ENCODE measurements around the gene ODAD3.
"Not testable (repeated sequence)": the region's sequence is repeated elsewhere in the genome, so short reads cannot be mapped to it uniquely, and the experiment has no call there.

Gene ODAD3

GRCh38 chr19:11478167-11479089 is 43.5 kb upstream of the ODAD3 start:
- H3K27ac ChIP-seq (ENCODE audit: low read length): no peak overlapping the region
- DNase-seq (ENCODE audit: low read depth, low spot score): no peak
- WGBS (ENCODE audit: insufficient coverage, insufficient read length): no CpG with 5 or more reads among the region's 19 CpGs
- H3K4me3 ChIP-seq (ENCODE audit: low read length): no peak overlapping the region
- no peaks in the 10 kb centered on the region for H3K9me3 ChIP-seq (ENCODE audit: control insufficient read depth, insufficient read depth, low read length)
- peaks cover 6% of the 10 kb centered on the region; the same call in 1 of the 2 replicates for H3K4me1 ChIP-seq (ENCODE audit: control insufficient read depth, insufficient read depth, low read length)
- H3K27me3 ChIP-seq (ENCODE audit: control insufficient read depth, insufficient read depth, low read length): peaks cover 6% of the 10 kb centered on the region; the same call in 1 of the 2 replicates
- no peaks in the 10 kb centered on the region for H3K36me3 ChIP-seq (ENCODE audit: control insufficient read depth, insufficient read depth, low read length)

GRCh38 chr19:11475861-11476260 is 40.9 kb upstream of the ODAD3 start:
- Histone ChIP-seq H3K4me3 (ENCODE audit: low read length) (no peak overlapping the region), H3K4me1 (ENCODE audit: control insufficient read depth, insufficient read depth, low read length) (0 out of 2 replicates have a peak, but pooled peaks cover 3% of the 10 kb centered on the region), H3K27me3 (ENCODE audit: control insufficient read depth, insufficient read depth, low read length) (no peaks in the 10 kb centered on the region; the same call in 1 of the 2 replicates), H3K27ac (ENCODE audit: low read length) (no peak overlapping the region), H3K9me3 (ENCODE audit: control insufficient read depth, insufficient read depth, low read length) (no peaks in the 10 kb centered on the region), H3K36me3 (ENCODE audit: control insufficient read depth, insufficient read depth, low read length) (no peaks in the 10 kb centered on the region)
- WGBS (ENCODE audit: insufficient coverage, insufficient read length): no CpG with 5 or more reads among the region's 8 CpGs
- no peak for DNase-seq (ENCODE audit: low read depth, low spot score)

- H3K4me3 ChIP-seq (ENCODE audit: low read length); H3K9me3 ChIP-seq (ENCODE audit: control insufficient read depth, insufficient read depth, low read length); DNase-seq (ENCODE audit: low read depth, low spot score); H3K27ac ChIP-seq (ENCODE audit: low read length); H3K27me3 ChIP-seq (ENCODE audit: control insufficient read depth, insufficient read depth, low read length); H3K36me3 ChIP-seq (ENCODE audit: control insufficient read depth, insufficient read depth, low read length); H3K4me1 ChIP-seq (ENCODE audit: control insufficient read depth, insufficient read depth, low read length): not testable (repeated sequence)
- WGBS (ENCODE audit: insufficient coverage, insufficient read length): no CpG with 5 or more reads among the region's 3 CpGs
Observed at GRCh38 chr19:11475343-11475742, 40.4 kb upstream of the ODAD3 start.

GRCh38 chr19:11473725-11474124 is 38.8 kb upstream of the ODAD3 start:
- H3K9me3 ChIP-seq (ENCODE audit: control insufficient read depth, insufficient read depth, low read length): no peaks in the 10 kb centered on the region
- H3K36me3 ChIP-seq (ENCODE audit: control insufficient read depth, insufficient read depth, low read length): no peaks in the 10 kb centered on the region
- WGBS (ENCODE audit: insufficient coverage, insufficient read length): no CpG with 5 or more reads among the region's 4 CpGs

GRCh38 chr19:11468266-11468845 is 33.4 kb upstream of the ODAD3 start:
- not testable (repeated sequence) for H3K27me3 ChIP-seq (ENCODE audit: control insufficient read depth, insufficient read depth, low read length); DNase-seq (ENCODE audit: low read depth, low spot score); H3K27ac ChIP-seq (ENCODE audit: low read length); H3K36me3 ChIP-seq (ENCODE audit: control insufficient read depth, insufficient read depth, low read length); H3K4me3 ChIP-seq (ENCODE audit: low read length); H3K9me3 ChIP-seq (ENCODE audit: control insufficient read depth, insufficient read depth, low read length)
- peaks cover 11% of the 10 kb centered on the region for H3K4me1 ChIP-seq (ENCODE audit: control insufficient read depth, insufficient read depth, low read length)
- WGBS (ENCODE audit: insufficient coverage, insufficient read length): no CpG with 5 or more reads among the region's 8 CpGs

More at GRCh38 chr19:11473725-11474124, 38.8 kb upstream of the ODAD3 start:
- Histone ChIP-seq H3K4me3 (ENCODE audit: low read length) (no peak overlapping the region), H3K4me1 (ENCODE audit: control insufficient read depth, insufficient read depth, low read length) (no peaks in the 10 kb centered on the region), H3K27me3 (ENCODE audit: control insufficient read depth, insufficient read depth, low read length) (no peaks in the 10 kb centered on the region), H3K27ac (ENCODE audit: low read length) (no peak overlapping the region)
- DNase-seq (ENCODE audit: low read depth, low spot score): no peak

- WGBS (ENCODE audit: insufficient coverage, insufficient read length): no CpG with 5 or more reads among the region's 8 CpGs
- no peak overlapping the region for H3K27ac ChIP-seq (ENCODE audit: low read length)
Observed at GRCh38 chr19:11465600-11465999, 30.7 kb upstream of the ODAD3 start.

GRCh38 chr19:11464333-11465265 is 29.7 kb upstream of the ODAD3 start:
- Histone ChIP-seq H3K4me1 (ENCODE audit: control insufficient read depth, insufficient read depth, low read length) (peaks cover 11% of the 10 kb centered on the region), H3K36me3 (ENCODE audit: control insufficient read depth, insufficient read depth, low read length) (no peaks in the 10 kb centered on the region), H3K9me3 (ENCODE audit: control insufficient read depth, insufficient read depth, low read length) (no peaks in the 10 kb centered on the region), H3K4me3 (ENCODE audit: low read length) (no peak overlapping the region), H3K27me3 (ENCODE audit: control insufficient read depth, insufficient read depth, low read length) (no peaks in the 10 kb centered on the region), H3K27ac (ENCODE audit: low read length) (no peak overlapping the region)
- DNase-seq (ENCODE audit: low read depth, low spot score): no peak
- WGBS (ENCODE audit: insufficient coverage, insufficient read length): 100% methylated on average over 5 of the region's 11 CpGs

More at GRCh38 chr19:11465600-11465999, 30.7 kb upstream of the ODAD3 start:
- peaks cover 11% of the 10 kb centered on the region for H3K4me1 ChIP-seq (ENCODE audit: control insufficient read depth, insufficient read depth, low read length)
- H3K9me3 ChIP-seq (ENCODE audit: control insufficient read depth, insufficient read depth, low read length): no peaks in the 10 kb centered on the region
- no peaks in the 10 kb centered on the region for H3K27me3 ChIP-seq (ENCODE audit: control insufficient read depth, insufficient read depth, low read length)
- H3K36me3 ChIP-seq (ENCODE audit: control insufficient read depth, insufficient read depth, low read length): no peaks in the 10 kb centered on the region
- DNase-seq (ENCODE audit: low read depth, low spot score): no peak
- no peak overlapping the region for H3K4me3 ChIP-seq (ENCODE audit: low read length)

- Histone ChIP-seq H3K27me3 (ENCODE audit: control insufficient read depth, insufficient read depth, low read length) (no peaks in the 10 kb centered on the region), H3K9me3 (ENCODE audit: control insufficient read depth, insufficient read depth, low read length) (no peaks in the 10 kb centered on the region), H3K36me3 (ENCODE audit: control insufficient read depth, insufficient read depth, low read length) (no peaks in the 10 kb centered on the region), H3K4me3 (ENCODE audit: low read length) (no peak overlapping the region), H3K4me1 (ENCODE audit: control insufficient read depth, insufficient read depth, low read length) (peaks cover 11% of the 10 kb centered on the region), H3K27ac (ENCODE audit: low read length) (no peak overlapping the region)
- no CpG with 5 or more reads among the region's 12 CpGs for WGBS (ENCODE audit: insufficient coverage, insufficient read length)
- DNase-seq (ENCODE audit: low read depth, low spot score): no peak
Observed at GRCh38 chr19:11463391-11463790, 28.5 kb upstream of the ODAD3 start.

- H3K36me3 ChIP-seq (ENCODE audit: control insufficient read depth, insufficient read depth, low read length): no peaks in the 10 kb centered on the region
- no peaks in the 10 kb centered on the region for H3K27me3 ChIP-seq (ENCODE audit: control insufficient read depth, insufficient read depth, low read length)
- H3K9me3 ChIP-seq (ENCODE audit: control insufficient read depth, insufficient read depth, low read length): no peaks in the 10 kb centered on the region
- DNase-seq (ENCODE audit: low read depth, low spot score): no peak
- H3K4me1 ChIP-seq (ENCODE audit: control insufficient read depth, insufficient read depth, low read length): peaks cover 12% of the 10 kb centered on the region
- no CpG with 5 or more reads among the region's 2 CpGs for WGBS (ENCODE audit: insufficient coverage, insufficient read length)
- H3K27ac ChIP-seq (ENCODE audit: low read length): no peak overlapping the region
- H3K4me3 ChIP-seq (ENCODE audit: low read length): no peak overlapping the region
Observed at GRCh38 chr19:11461453-11461852, 26.5 kb upstream of the ODAD3 start.

- Histone ChIP-seq H3K27me3 (ENCODE audit: control insufficient read depth, insufficient read depth, low read length) (no peaks in the 10 kb centered on the region), H3K9me3 (ENCODE audit: control insufficient read depth, insufficient read depth, low read length) (no peaks in the 10 kb centered on the region), H3K27ac (ENCODE audit: low read length) (no peak overlapping the region), H3K36me3 (ENCODE audit: control insufficient read depth, insufficient read depth, low read length) (no peaks in the 10 kb centered on the region), H3K4me1 (ENCODE audit: control insufficient read depth, insufficient read depth, low read length) (peaks cover 7% of the 10 kb centered on the region; the same call in 1 of the 2 replicates), H3K4me3 (ENCODE audit: low read length) (no peak overlapping the region)
- no CpG with 5 or more reads among the region's 4 CpGs for WGBS (ENCODE audit: insufficient coverage, insufficient read length)
- DNase-seq (ENCODE audit: low read depth, low spot score): no peak
Observed at GRCh38 chr19:11460207-11460606, 25.3 kb upstream of the ODAD3 start.

All from iPS DF 6.9 (cell line).